ENCODE measurements around the gene EYS. TPM values are rescaled to one million over a fixed set of nuclear protein-coding genes. Genes with fewer than 3 reads are reported as not detected.

EYS gene
- total and polyA plus RNA-seq, 2 of the 8 experiments (the other 6 are each of a cell fraction or from before 2014, with no cell fraction given) = 0.05 to 0.13 TPM

DNA sequence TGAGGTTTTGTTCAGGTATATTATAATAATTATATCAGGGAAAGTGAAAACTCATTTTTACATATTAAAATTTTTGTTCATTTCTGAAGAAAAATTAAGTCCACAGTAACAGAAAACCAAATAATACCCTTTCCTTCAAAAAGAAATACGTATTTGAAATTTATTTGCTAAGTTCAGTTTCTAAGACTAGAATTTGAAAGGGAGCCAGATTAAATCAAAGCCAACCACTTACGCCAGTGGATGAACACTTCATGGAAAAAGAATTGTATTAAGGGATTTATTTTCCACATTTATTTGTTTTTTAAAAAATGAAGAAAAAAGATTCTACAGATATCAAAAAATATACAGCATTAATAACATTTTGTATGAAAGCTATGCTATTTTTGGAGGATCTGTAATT is 654.4 kb downstream of the EYS start:
- no peak overlapping the region for H3K4me2 ChIP-seq (ENCODE audit: insufficient read depth in 1 of 2, low read depth in 2 of 2, low read length in 2 of 2)
- no peak overlapping the region for H3K14ac ChIP-seq (ENCODE audit: insufficient read length)
- no peak overlapping the region for H3K18ac ChIP-seq (ENCODE audit: extremely low read depth, low read length)
- H4K8ac ChIP-seq (ENCODE audit: extremely low read depth, insufficient read depth, low read length) = no peak overlapping the region
- ChIA-PET POLR2A (ENCODE audit: partially characterized antibody) (no interaction called here), CTCF (ENCODE audit: partially characterized antibody) (no interaction called here)
- H3K9ac ChIP-seq (replicated peaks in 1 of 4; ENCODE audit: extremely low read depth in 1 of 4, low read depth in 3 of 4, low read length in 3 of 4) = no peak overlapping the region
- H2BK12ac ChIP-seq (ENCODE audit: low read depth, low read length) = no peak overlapping the region
- H4K5ac ChIP-seq (ENCODE audit: insufficient read length, low read depth, low read length) = no peak overlapping the region
- FAIRE-seq = no peak
- H3K27ac ChIP-seq (ENCODE audit: low read depth, low read length) = no peak overlapping the region
- no peak overlapping the region for H3K4me3 ChIP-seq (ENCODE audit: extremely low read depth in 1 of 4, insufficient read depth in 2 of 4, low read depth in 3 of 4, low read length in 4 of 4)
- no peak overlapping the region for H2BK15ac ChIP-seq (ENCODE audit: low read length)
- H2AK5ac ChIP-seq (ENCODE audit: low read depth, low read length) = no peak overlapping the region
- no peak for TF ChIP-seq MAX (IDR thresholded peaks at IDR 0.05)
- no peak for TF ChIP-seq TAF1 (IDR thresholded peaks at IDR 0.05; ENCODE audit: low read depth, low read length)
- TF ChIP-seq, protein P1, sequence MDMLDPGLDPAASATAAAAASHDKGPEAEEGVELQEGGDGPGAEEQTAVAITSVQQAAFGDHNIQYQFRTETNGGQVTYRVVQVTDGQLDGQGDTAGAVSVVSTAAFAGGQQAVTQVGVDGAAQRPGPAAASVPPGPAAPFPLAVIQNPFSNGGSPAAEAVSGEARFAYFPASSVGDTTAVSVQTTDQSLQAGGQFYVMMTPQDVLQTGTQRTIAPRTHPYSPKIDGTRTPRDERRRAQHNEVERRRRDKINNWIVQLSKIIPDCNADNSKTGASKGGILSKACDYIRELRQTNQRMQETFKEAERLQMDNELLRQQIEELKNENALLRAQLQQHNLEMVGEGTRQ (IDR thresholded peaks at IDR 0.05; ENCODE audit: low read length) = no peak
- TF ChIP-seq BCL11A (IDR thresholded peaks at IDR 0.05; ENCODE audit: low read depth in 2 of 2, low read length in 2 of 2) = no peak
- TF ChIP-seq EZH2 (IDR thresholded peaks at IDR 0.05; ENCODE audit: low read depth, low read length, severe bottlenecking) = no peak
- no peak for TF ChIP-seq SUZ12 (IDR thresholded peaks at IDR 0.05; ENCODE audit: low read length)
- TF ChIP-seq TEAD4 (IDR thresholded peaks at IDR 0.05; ENCODE audit: low read depth, low read length) = no peak
- no peak overlapping the region for H2AFZ ChIP-seq (ENCODE audit: low read length)
- 91% methylated on average over 2 of the region's 2 CpGs; no CpG with 5 or more reads in 1 of the 2 experiments for WGBS, 2 experiments (ENCODE audit: extremely low coverage in 1 of 2, insufficient coverage in 1 of 2, insufficient read length in 1 of 2, insufficient replicate concordance in 2 of 2, low coverage in 1 of 2, low lambda C conversion rate in 2 of 2, missing lambda C conversion rate in 1 of 2)
- H3K79me1 ChIP-seq (ENCODE audit: low read depth, low read length) = no peaks in the 10 kb centered on the region
- no peaks in the 10 kb centered on the region for H3K23me2 ChIP-seq (ENCODE audit: low read depth, low read length)
- H4K20me1 ChIP-seq (replicated peaks in 1 of 2; ENCODE audit: control insufficient read depth in 1 of 2, insufficient read depth in 2 of 2, low read length in 2 of 2) = no peaks in the 10 kb centered on the region
- H3K36me3 ChIP-seq (ENCODE audit: control insufficient read depth in 2 of 4, insufficient read depth in 4 of 4, low read length in 3 of 4) = no peaks in the 10 kb centered on the region
- no peaks in the 10 kb centered on the region for H3K27me3 ChIP-seq (replicated peaks in 1 of 4; ENCODE audit: control insufficient read depth in 3 of 4, extremely low read depth in 1 of 4, insufficient read depth in 3 of 4, low read length in 3 of 4)
- no peak overlapping the region for H3K56ac ChIP-seq (replicated peaks; ENCODE audit: insufficient read length, low read depth, low read length)
- no peak overlapping the region for H3K23ac ChIP-seq (ENCODE audit: insufficient read length)
- no peak overlapping the region for H2BK20ac ChIP-seq (ENCODE audit: low read length)
- no peaks in the 10 kb centered on the region for H3K79me2 ChIP-seq (ENCODE audit: control insufficient read depth in 1 of 2, insufficient read depth in 2 of 2, low read length in 2 of 2)
- no peak overlapping the region for H2BK5ac ChIP-seq (ENCODE audit: low read depth, low read length)
- H4K91ac ChIP-seq (replicated peaks; ENCODE audit: insufficient read length, low read length) = no peak overlapping the region
- H2BK120ac ChIP-seq (replicated peaks; ENCODE audit: low read depth, low read length) = no peak overlapping the region
- no peak overlapping the region for H3K4ac ChIP-seq (replicated peaks; ENCODE audit: insufficient read length, low read depth, low read length)
- no peaks in the 10 kb centered on the region for H3K9me3 ChIP-seq (ENCODE audit: insufficient read depth in 2 of 2, low read depth in 1 of 2, low read length in 1 of 2)
- no peak for DNase-seq (ENCODE audit: low read depth in 1 of 2, low spot score in 2 of 2)
- no peaks in the 10 kb centered on the region for H3K4me1 ChIP-seq (replicated peaks in 1 of 4; ENCODE audit: control insufficient read depth in 3 of 4, insufficient read depth in 4 of 4, low read length in 3 of 4)

All from H1 (cell line).